Chondrocyte (in vitro differentiated cells): ENCODE results near the gene NPHP4. TPM values are rescaled to one million over a fixed set of nuclear protein-coding genes. Genes with fewer than 3 reads are reported as not detected.
A peak's percentile ranks its signal among the peaks of the same experiment; 100 is the strongest.

Source experiments
- DNase-seq: peaks from one replicate; pipeline ENCODE4 v3.0.0; 2021; ENCODE audit warnings: mixed read lengths, low spot score
- H3K27ac Mint-ChIP-seq: one replicate; pipeline ENCODE4 v1.8.0; 2021; ENCODE audit warnings: mild to moderate bottlenecking, moderate library complexity, mixed read lengths; ENCODE audit not compliant: unreplicated experiment
- H3K27me3 Mint-ChIP-seq: 2 replicates; pipeline ENCODE4 v1.8.0; 2021; ENCODE audit warnings: low read depth, mixed read lengths
- H3K36me3 Mint-ChIP-seq: 2 replicates; pipeline ENCODE4 v1.8.0; 2021; ENCODE audit warnings: low read depth, mixed read lengths
- H3K4me1 Mint-ChIP-seq: 2 replicates; pipeline ENCODE4 v1.8.0; 2021; ENCODE audit warnings: low read depth, mild to moderate bottlenecking, mixed read lengths
- H3K4me3 Mint-ChIP-seq: one replicate; pipeline ENCODE4 v1.8.0; 2021; ENCODE audit warnings: mild to moderate bottlenecking, moderate library complexity, mixed read lengths; ENCODE audit not compliant: unreplicated experiment
- H3K9me3 Mint-ChIP-seq: 2 replicates; pipeline ENCODE4 v1.8.0; 2021; ENCODE audit warnings: low read depth, mixed read lengths
- total RNA-seq: library from RNA; stranded (reverse); gene quantifications from 3 replicates; pipeline ENCODE4 v1.2.1, GENCODE V29; 2021
- TF ChIP-seq, protein P1 (sequence below): fragments of 200-600 bp; sonication (generic); IDR thresholded peaks from 2 replicates; pipeline ENCODE4 v1.5.0; 2021; ENCODE audit warnings: antibody characterized with exemption, mild to moderate bottlenecking, moderate library complexity

The NPHP4 gene
- total RNA-seq, 1 donor from 2014 or later, result 8.7 TPM

DNA sequence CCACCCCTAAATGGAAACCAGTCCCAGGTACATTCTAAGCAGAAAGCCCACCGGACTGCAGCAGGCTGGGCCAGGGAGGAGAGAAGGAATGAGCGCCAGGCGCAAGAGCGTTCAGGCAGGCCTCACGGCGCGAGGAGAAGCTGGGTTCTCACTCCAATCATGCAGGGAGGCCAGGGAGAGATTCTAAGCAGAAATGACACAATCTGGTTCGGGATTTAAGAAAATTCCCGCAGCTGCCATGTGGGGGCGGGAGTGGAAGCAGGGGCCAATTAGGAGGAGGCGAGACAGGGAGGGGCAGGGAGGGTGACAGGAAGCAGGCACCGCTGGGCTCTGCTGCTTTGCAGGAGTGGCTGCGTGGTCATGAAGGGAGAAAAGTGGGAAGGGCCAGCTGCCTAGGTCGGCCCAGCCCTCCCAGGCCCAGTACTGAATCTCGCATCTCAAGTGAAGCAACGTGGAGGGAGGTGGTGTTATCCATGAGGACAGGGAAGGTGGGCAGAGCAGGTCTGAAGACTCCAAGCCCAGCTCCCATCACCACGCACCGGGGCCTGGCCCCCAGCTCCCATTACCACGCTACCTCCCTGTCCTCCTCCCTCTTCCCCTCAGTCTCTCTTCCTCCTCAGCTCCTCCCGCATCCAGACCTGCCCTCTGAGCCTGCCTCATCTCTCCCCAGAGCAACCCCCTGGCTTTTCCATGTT lies 11.8 kb downstream of the NPHP4 start:
- H3K27ac Mint-ChIP-seq, result no peak overlapping the region
- peaks cover 9% of the 10 kb centered on the region for H3K4me1 Mint-ChIP-seq
- H3K4me3 Mint-ChIP-seq, result no peak overlapping the region
- H3K9me3 Mint-ChIP-seq, result no peaks in the 10 kb centered on the region
- peak; percentile 63 for DNase-seq
- H3K27me3 Mint-ChIP-seq, result no peaks in the 10 kb centered on the region
- TF ChIP-seq, protein P1, sequence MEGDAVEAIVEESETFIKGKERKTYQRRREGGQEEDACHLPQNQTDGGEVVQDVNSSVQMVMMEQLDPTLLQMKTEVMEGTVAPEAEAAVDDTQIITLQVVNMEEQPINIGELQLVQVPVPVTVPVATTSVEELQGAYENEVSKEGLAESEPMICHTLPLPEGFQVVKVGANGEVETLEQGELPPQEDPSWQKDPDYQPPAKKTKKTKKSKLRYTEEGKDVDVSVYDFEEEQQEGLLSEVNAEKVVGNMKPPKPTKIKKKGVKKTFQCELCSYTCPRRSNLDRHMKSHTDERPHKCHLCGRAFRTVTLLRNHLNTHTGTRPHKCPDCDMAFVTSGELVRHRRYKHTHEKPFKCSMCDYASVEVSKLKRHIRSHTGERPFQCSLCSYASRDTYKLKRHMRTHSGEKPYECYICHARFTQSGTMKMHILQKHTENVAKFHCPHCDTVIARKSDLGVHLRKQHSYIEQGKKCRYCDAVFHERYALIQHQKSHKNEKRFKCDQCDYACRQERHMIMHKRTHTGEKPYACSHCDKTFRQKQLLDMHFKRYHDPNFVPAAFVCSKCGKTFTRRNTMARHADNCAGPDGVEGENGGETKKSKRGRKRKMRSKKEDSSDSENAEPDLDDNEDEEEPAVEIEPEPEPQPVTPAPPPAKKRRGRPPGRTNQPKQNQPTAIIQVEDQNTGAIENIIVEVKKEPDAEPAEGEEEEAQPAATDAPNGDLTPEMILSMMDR, result peak; percentile 34
- peaks cover 8% of the 10 kb centered on the region for H3K36me3 Mint-ChIP-seq

DNA sequence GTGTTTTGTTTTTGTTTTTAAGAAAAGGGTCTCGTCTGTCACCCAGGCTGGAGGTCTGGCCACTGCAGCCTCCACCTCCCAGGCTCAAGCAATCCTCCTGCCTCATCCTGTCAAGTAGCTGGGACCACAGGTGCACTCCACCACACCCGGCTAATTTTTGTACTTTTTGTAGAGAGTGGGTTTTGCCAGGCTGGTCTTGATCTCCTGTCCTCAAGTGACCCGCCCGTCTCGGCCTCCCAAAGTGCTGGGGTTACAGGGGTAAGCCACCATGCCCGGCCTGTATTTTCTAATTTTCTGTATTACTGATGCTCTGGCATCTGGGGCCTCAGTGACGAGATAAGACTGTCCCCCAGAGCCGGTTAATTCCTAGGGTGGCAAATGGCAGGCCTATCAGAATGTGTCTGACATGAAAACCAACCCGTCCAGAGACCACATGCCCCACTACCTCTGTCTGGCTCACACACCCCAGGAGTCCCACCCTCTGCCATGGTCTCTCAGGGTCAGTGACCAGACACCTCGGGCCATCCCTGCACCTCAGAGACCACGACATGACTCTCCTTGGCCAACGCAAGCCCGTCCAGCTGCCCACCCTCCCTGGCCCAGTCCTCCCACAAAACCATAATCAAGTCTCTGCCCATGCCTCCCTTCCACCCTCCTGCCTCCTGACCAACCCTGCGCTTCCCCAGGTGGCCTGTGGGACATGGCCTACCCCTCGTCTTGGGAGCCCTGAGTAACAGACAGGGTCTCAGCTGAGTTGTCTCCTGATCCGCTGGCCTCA lies 12.5 kb downstream of the NPHP4 start:
- H3K9me3 Mint-ChIP-seq, result no peaks in the 10 kb centered on the region
- no peak overlapping the region for H3K27ac Mint-ChIP-seq
- DNase-seq, result peak; percentile 68
- H3K4me1 Mint-ChIP-seq, result peaks cover 9% of the 10 kb centered on the region
- TF ChIP-seq, protein P1, result no peak
- no peak overlapping the region for H3K4me3 Mint-ChIP-seq
- H3K27me3 Mint-ChIP-seq, result no peaks in the 10 kb centered on the region
- peaks cover 8% of the 10 kb centered on the region for H3K36me3 Mint-ChIP-seq

DNA sequence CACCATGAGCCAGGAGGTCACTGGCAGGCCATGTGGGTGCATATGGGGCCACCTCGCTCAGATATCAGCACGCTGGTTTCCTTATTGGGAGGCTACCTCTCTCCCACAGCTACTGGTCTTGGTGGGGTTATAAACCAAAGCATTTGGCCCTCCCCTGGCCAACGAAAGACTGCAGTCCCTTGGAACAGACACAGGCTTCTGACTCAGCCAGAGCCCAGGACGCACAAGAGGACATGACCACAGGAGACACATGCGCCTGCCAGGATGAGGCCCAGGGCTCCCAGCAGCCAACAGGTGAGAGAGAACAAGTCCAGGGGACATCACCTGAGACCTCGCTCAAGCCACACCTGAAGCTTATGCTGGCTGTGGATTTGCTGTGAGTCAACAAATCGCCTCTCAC lies 13.8 kb downstream of the NPHP4 start:
- Mint-ChIP-seq H3K36me3 (peaks cover 8% of the 10 kb centered on the region), H3K27ac (no peak overlapping the region), H3K4me1 (peaks cover 8% of the 10 kb centered on the region), H3K4me3 (no peak overlapping the region), H3K27me3 (no peaks in the 10 kb centered on the region), H3K9me3 (no peaks in the 10 kb centered on the region)
- TF ChIP-seq, protein P1, result no peak
- DNase-seq, result no peak

DNA sequence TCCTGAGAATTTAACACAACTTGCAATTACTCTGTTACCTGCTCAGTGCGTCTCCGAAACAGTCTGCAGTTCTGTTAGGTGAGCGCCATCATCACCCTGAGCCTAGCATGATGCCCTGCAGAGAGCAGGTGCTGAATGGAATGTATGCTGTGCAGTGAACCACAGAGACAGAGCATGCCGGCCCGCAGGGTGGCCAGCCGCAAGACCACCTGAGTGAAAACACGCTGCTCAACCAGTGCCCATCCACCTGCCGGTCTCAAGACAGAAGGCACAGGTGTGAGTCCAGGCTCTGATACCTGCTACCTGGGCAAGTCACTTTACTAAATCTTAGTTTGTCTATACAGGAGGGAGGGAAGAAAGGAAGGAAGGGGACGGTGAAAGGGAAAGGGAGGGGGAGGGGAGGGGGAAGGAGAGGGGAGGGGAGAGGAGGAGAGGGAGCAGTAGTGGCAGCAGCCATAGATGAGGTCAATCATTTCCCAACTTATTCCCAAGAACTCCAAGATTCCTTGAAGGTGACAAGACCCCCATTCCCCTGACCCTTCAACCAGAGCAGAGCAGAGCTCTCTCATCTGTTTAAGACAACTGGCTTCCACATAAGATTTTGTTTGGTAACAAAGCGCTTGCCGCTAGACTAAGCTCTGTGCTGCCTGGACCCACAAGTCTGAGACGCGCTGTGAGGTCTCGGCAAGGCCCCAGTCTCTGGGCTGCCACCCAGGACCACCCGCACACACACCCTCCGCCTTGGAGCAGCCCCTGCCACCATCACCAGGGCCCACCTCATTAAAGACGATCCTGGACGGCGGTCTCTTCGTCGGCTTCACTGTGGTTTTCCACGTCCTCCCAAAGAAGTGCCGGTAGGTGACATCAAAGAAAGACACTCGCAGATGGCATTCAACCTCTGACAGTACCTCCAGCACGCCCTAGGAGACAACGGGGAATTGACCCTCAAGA lies 14.5 kb downstream of the NPHP4 start:
- H3K27ac Mint-ChIP-seq, result peak overlapping the region; percentile 57
- peak; percentile 75 for DNase-seq

More for the DNA sequence above, 14.5 kb downstream of the NPHP4 start:
- H3K27me3 Mint-ChIP-seq, result no peaks in the 10 kb centered on the region
- no peaks in the 10 kb centered on the region for H3K9me3 Mint-ChIP-seq
- peaks cover 5% of the 10 kb centered on the region for H3K36me3 Mint-ChIP-seq
- TF ChIP-seq, protein P1, result no peak
- H3K4me3 Mint-ChIP-seq, result no peak overlapping the region
- peaks cover 2% of the 10 kb centered on the region for H3K4me1 Mint-ChIP-seq
